Gastroesophageal sphincter (tissue), 3 donors: ENCODE results near the gene HACL1.

Source experiments
- CTCF ChIP-seq, 4 experiments: fragments of 200-600 bp in 2 of 4; fragments of 450-650 bp in 2 of 4; sonication (generic) in 1 of 4; IDR thresholded peaks; one replicate each; pipeline ENCODE4 v1.5.1; 2017 to 2019; ENCODE audit warnings: antibody characterized with exemption in 4 of 4, mild to moderate bottlenecking in 2 of 4, moderate library complexity in 2 of 4
- EP300 ChIP-seq: sonication (generic); formaldehyde crosslinking; IDR thresholded peaks from one replicate; pipeline ENCODE4 v1.6.1; 2017; ENCODE audit warnings: antibody characterized with exemption, mild to moderate bottlenecking

GRCh38 chr3:15614958-15615357, 13.6 kb upstream of the HACL1 start:
- no peak for TF ChIP-seq EP300
- TF ChIP-seq CTCF (IDR thresholded peaks at IDR 0.05), result no peak
